ENCODE data around the gene STEAP2.
"Not testable (repeated sequence)": the region's sequence is repeated elsewhere in the genome, so short reads cannot be mapped to it uniquely, and the experiment has no call there.

The STEAP2 gene

GRCh38 chr7:90211391-90212148, at the start of gene STEAP2:
TSS of gene STEAP2 (plus strand) at chr7:90211740. CDS start at chr7:90225083, 13,343 bp downstream.
- peak; percentile 60 for DNase-seq

DNA sequence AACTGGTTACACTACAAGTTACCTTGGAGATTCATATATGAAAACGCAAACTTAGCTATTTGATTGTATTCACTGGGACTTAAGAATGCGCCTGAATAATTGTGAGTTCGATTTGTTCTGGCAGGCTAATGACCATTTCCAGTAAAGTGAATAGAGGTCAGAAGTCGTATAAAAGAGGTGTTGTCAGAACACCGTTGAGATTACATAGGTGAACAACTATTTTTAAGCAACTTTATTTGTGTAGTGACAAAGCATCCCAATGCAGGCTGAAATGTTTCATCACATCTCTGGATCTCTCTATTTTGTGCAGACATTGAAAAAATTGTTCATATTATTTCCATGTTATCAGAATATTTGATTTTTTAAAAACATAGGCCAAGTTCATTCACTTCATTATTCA, 48.0 kb upstream of the STEAP2 start:
- no peak for DNase-seq

GRCh38 chr7:90165724-90166123, 45.8 kb upstream of the STEAP2 start:
- no peak for DNase-seq

GRCh38 chr7:90166153-90166552, 45.4 kb upstream of the STEAP2 start:
- DNase-seq, result no peak

GRCh38 chr7:90167361-90167760, 44.2 kb upstream of the STEAP2 start:
- DNase-seq, result no peak

GRCh38 chr7:90169891-90170290, 41.6 kb upstream of the STEAP2 start:
- DNase-seq, result no peak

GRCh38 chr7:90172121-90172520, 39.4 kb upstream of the STEAP2 start:
- DNase-seq, result no peak

- DNase-seq, result no peak
Observed at GRCh38 chr7:90172624-90173023, 38.9 kb upstream of the STEAP2 start.

DNA sequence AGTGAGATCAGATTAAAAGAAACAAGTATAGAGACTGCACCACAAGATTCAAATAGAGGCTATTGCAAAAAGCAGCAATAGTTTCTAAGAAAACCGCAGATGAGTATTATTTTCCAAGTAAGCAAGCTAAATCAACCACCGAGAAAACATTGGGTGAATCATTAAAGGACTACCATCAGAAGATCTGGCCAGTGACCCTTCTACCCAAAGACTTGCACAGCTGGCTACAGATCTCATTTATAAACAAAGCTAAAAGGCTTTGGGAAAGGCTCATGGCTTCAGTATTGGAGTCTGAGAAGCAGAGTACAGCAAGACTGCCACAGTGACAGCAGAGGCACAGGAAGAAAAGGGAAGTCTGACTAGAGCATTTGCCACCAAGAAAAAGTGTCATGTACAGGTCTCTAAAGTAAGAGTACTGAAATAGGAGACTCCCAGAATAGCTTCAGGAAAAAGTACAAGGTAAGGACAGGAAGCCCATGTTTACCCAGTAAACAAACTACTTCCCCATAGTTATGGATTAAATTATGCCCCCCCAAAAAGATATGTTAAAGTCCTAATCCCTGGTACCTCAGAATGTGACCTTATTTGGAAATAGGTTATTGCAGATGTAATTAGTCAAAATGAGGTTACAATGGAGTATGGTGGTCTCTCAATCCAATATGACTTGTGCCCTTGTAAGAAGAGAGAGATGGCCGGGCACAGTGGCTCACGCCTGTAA, 38.3 kb upstream of the STEAP2 start:
- no peak for DNase-seq

GRCh38 chr7:90175667-90176066, 35.9 kb upstream of the STEAP2 start:
- DNase-seq, result no peak

DNA sequence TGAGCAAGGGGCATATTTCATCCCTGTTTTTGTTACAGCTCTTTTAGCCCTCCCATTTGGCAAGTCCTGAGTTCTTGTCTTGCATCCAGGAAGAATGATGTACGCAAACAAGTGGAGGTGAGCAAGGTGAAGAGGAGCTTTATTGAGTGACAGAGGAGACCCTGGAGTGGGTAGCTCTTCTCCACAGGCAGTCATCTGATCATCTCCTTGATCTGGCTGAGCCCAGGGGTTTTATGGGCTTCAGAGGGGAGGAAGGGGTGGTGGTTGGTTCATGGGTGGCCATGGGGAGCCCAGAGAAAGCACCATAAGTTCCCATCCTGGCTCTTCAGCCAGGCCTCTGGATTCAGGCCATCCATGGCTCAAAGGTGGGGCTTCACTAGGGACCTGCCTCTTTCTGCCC, 35.3 kb upstream of the STEAP2 start:
- no peak for DNase-seq

- DNase-seq, result no peak
Observed at GRCh38 chr7:90178166-90178565, 33.4 kb upstream of the STEAP2 start.

- no peak for DNase-seq
Observed at GRCh38 chr7:90178679-90179278, 32.8 kb upstream of the STEAP2 start.

DNA sequence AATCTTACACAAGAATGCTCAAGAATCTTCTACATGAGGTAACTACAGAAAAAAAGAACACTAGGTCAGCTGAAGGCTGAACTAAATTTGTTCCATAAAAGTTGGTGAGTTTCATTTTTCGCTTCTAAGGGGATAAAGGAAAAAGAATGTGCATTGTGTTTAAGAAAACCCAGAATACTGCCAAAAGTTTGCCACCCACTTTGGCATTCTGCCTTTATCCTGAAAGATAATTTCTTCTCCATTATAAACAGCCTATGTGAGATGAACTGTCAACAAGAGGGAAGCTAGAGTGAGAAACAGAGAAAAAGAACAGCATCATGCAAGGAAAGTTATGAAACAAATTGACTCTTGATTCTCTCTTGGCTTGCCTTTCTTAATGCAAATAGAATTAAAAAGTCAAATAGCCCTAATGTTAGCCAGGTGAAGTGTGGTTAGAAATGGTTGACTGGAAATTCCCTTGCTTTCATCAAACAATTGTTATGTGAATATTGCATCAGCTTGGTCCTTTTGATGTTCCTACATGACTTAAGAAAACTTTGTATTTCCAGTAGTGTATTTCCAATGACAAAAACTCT, 31.4 kb upstream of the STEAP2 start:
- no peak for DNase-seq

- DNase-seq, result no peak
Observed at GRCh38 chr7:90180649-90181048, 30.9 kb upstream of the STEAP2 start.

GRCh38 chr7:90181485-90181884, 30.1 kb upstream of the STEAP2 start:
- DNase-seq, result no peak

DNA sequence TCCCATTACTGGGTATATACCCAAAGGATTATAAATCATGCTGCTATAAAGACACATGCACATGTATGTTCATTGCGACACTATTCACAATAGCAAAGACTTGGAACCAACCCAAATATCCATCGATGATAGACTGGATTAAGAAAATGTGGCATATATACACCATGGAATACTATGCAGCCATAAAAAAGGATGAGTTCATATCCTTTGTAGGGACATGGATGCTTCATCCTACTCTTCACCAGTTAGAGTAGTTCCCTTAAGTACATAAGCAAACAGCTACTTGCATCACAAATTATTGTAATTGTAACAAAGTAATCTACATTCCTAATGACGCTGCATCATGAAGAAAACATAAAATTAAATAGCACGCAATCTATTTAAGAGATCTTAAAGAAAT, 25.2 kb upstream of the STEAP2 start:
- DNase-seq, result not testable (repeated sequence)

DNA sequence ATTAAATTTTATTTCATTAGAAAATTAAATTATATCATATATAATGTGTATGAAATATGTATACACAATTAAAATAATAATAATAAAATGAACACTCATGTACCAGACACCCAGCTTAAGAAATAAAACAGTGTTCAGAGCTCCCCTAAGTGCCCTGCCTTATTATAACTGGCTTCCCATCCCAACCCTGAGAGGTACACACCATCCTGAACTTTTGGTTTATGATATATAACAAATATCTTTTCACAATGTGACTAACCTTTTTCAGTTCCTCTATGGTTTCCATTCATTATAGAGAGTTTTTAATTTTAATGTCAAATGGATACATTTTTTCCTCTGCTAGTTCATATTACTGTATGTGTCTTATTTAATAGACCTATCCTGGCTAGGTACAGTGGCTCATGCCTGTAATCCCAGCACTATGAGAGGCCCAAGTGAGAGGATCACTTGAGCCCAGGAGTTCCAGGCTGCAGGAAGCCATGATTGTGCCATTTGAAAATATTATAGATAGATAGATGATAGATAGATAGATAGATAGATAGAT, 24.0 kb upstream of the STEAP2 start:
- DNase-seq, result no peak

- no peak for DNase-seq
Observed at GRCh38 chr7:90188281-90188680, 23.3 kb upstream of the STEAP2 start.

DNA sequence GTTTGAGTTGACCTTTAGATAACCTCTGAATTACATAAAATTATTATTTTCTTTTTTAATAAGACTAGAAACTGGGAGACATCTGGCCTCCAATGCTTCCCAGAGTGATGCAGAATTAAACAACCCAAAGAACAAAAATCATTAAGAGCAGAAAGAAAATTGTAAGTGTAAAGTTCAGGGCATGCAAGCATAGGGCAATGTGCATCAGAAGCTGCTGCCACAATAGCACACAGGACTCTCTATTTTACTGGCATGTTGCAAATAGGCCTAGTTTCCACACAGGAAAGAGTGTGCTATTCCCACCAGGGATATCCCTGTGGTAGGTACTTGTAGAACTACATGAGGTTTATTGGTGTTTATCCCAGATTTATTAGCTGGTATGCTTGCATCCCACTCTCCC, 20.5 kb upstream of the STEAP2 start:
- no peak for DNase-seq

DNA sequence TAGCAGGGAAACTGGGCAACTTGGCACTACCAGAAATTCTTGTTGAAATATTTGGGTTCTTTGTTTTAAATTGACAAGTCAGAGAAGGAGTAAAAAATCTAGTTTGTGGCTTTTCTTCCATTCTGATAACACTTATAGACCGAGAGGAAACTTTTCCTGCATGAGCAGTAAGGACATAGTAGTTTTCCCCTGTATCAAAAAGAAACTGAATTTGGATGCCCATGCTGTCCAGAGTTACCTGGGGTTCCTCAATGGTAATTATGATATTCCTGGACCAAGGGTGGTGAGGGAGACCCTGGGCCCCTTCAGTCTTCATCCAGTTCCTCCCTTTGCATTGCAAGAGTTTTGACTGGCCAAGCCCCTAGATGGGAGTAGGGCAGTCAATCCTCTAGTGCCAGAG, 19.9 kb upstream of the STEAP2 start:
- no peak for DNase-seq

GRCh38 chr7:90192876-90193750, 18.4 kb upstream of the STEAP2 start:
- no peak for DNase-seq
